GM12891 (cell line): ENCODE results near the gene MGAT5.

Experiments
- DNase-seq: peaks from one replicate; pipeline ENCODE4 v3.0.0; 2011; ENCODE audit warnings: low spot score; ENCODE audit not compliant: insufficient read length
- FAIRE-seq: peaks from 2 replicates; lab custom pipeline; 2011; peaks lifted over from hg19 to GRCh38; lab: Jason Lieb, UNC
- PAX5 ChIP-seq: IDR thresholded peaks from 2 replicates; pipeline ENCODE4 v1.6.1; 2011; ENCODE audit warnings: low read length, moderate library complexity, mild to moderate bottlenecking; ENCODE audit not compliant: insufficient read depth, severe bottlenecking
- POLR2A ChIP-seq: IDR thresholded peaks from 2 replicates; pipeline ENCODE4 v1.6.1; 2011; ENCODE audit warnings: low read depth, low read length, control low read depth
- POLR2AphosphoS5 ChIP-seq: IDR thresholded peaks from 2 replicates; pipeline ENCODE4 v1.6.1; 2011; ENCODE audit warnings: low read depth, low read length, control low read depth
- POU2F2 ChIP-seq: IDR thresholded peaks from 2 replicates; pipeline ENCODE4 v1.6.1; 2011; ENCODE audit warnings: low read depth, mild to moderate bottlenecking, control low read depth, low read length, moderate library complexity
- SPI1 ChIP-seq: IDR thresholded peaks from 2 replicates; pipeline ENCODE4 v1.6.1; 2011; ENCODE audit warnings: low read depth, low read length, control low read depth
- TAF1 ChIP-seq: IDR thresholded peaks from 2 replicates; pipeline ENCODE4 v1.6.1; 2011; ENCODE audit warnings: low read depth, low read length, control low read depth

MGAT5 gene

GRCh38 chr2:134296301-134296700, 42.4 kb downstream of the MGAT5 start:
- TF ChIP-seq TAF1 (no peak), POLR2AphosphoS5 (no peak), PAX5 (no peak), POU2F2 (no peak), POLR2A (no peak)
- FAIRE-seq (no peak), DNase-seq (no peak)

GRCh38 chr2:134299334-134299733, 45.5 kb downstream of the MGAT5 start:
- no peak for DNase-seq
- TF ChIP-seq SPI1 (no peak), POU2F2 (no peak), POLR2A (no peak), POLR2AphosphoS5 (no peak), TAF1 (no peak), PAX5 (no peak)

GRCh38 chr2:134300585-134300984, 46.7 kb downstream of the MGAT5 start:
- DNase-seq (no peak), FAIRE-seq (no peak)
- no peak for TF ChIP-seq TAF1
- TF ChIP-seq SPI1, result no peak
- no peak for TF ChIP-seq POLR2AphosphoS5
- TF ChIP-seq POU2F2, result no peak
- TF ChIP-seq PAX5, result no peak
- TF ChIP-seq POLR2A, result no peak

More at GRCh38 chr2:134299334-134299733, 45.5 kb downstream of the MGAT5 start:
- FAIRE-seq, result no peak

GRCh38 chr2:134301099-134301927, 47.4 kb downstream of the MGAT5 start:
- DNase-seq (no peak), FAIRE-seq (peak; percentile 28)
- TF ChIP-seq POLR2A (no peak), SPI1 (no peak), POU2F2 (no peak), TAF1 (no peak), PAX5 (no peak), POLR2AphosphoS5 (no peak)

GRCh38 chr2:134301928-134302260, 48.0 kb downstream of the MGAT5 start:
- DNase-seq (no peak), FAIRE-seq (no peak)
- no peak for TF ChIP-seq SPI1
- TF ChIP-seq TAF1, result no peak
- TF ChIP-seq PAX5, result no peak
- no peak for TF ChIP-seq POLR2AphosphoS5
- TF ChIP-seq POLR2A, result no peak
- TF ChIP-seq POU2F2, result no peak

- DNase-seq (no peak), FAIRE-seq (peak; percentile 28)
- TF ChIP-seq POU2F2, result no peak
- no peak for TF ChIP-seq TAF1
- no peak for TF ChIP-seq POLR2AphosphoS5
- no peak for TF ChIP-seq PAX5
- no peak for TF ChIP-seq POLR2A
- no peak for TF ChIP-seq SPI1
These were observed 50.7 kb downstream of the MGAT5 start for GRCh38 chr2:134304394-134305108.

- FAIRE-seq (no peak), DNase-seq (no peak)
These were observed 51.2 kb downstream of the MGAT5 start for GRCh38 chr2:134305109-134305491.

GRCh38 chr2:134306521-134306920, 52.6 kb downstream of the MGAT5 start:
- DNase-seq (no peak), FAIRE-seq (no peak)
- TF ChIP-seq TAF1, result no peak
- TF ChIP-seq POU2F2, result no peak
- TF ChIP-seq SPI1, result no peak
- no peak for TF ChIP-seq POLR2AphosphoS5
- no peak for TF ChIP-seq PAX5
- TF ChIP-seq POLR2A, result no peak

More at GRCh38 chr2:134305109-134305491, 51.2 kb downstream of the MGAT5 start:
- TF ChIP-seq PAX5, result no peak
- TF ChIP-seq SPI1, result no peak
- TF ChIP-seq POLR2AphosphoS5, result no peak
- no peak for TF ChIP-seq TAF1
- TF ChIP-seq POU2F2, result no peak
- TF ChIP-seq POLR2A, result no peak

GRCh38 chr2:134307334-134307733, 53.5 kb downstream of the MGAT5 start:
- DNase-seq (no peak), FAIRE-seq (peak; percentile 5)
- TF ChIP-seq POLR2AphosphoS5, result no peak
- TF ChIP-seq POLR2A, result no peak
- TF ChIP-seq TAF1, result no peak
- TF ChIP-seq SPI1, result no peak
- no peak for TF ChIP-seq POU2F2
- no peak for TF ChIP-seq PAX5
